Smooth muscle cell (in vitro differentiated cells): Measurements from ENCODE around the gene SASH1. TPM values are rescaled to one million over a fixed set of nuclear protein-coding genes. Genes with fewer than 3 reads are reported as not detected.
"Not testable (repeated sequence)": the region's sequence is repeated elsewhere in the genome, so short reads cannot be mapped to it uniquely, and the experiment has no call there.

Source experiments
- DNase-seq: peaks from one replicate; lab custom pipeline; 2025; ENCODE audit not compliant: unreplicated experiment; lab: John Stamatoyannopoulos, UW
- H2AFZ ChIP-seq: fragments of 200-600 bp; sonication (generic); 2 replicates; pipeline ENCODE4 v1.6.0; 2016; ENCODE audit warnings: antibody characterized with exemption, low read depth, mild to moderate bottlenecking
- H3F3A ChIP-seq: fragments of 200-600 bp; sonication (generic); 2 replicates; pipeline ENCODE4 v1.6.0; 2017; ENCODE audit warnings: antibody characterized with exemption, low read depth
- H3K27ac ChIP-seq: fragments of 200-600 bp; sonication (generic); 2 replicates; pipeline ENCODE4 v1.5.1; 2016; ENCODE audit warnings: low read depth, mild to moderate bottlenecking
- H3K27me3 ChIP-seq: fragments of 200-600 bp; sonication (generic); 2 replicates; pipeline ENCODE4 v1.6.1; 2016; ENCODE audit warnings: low read depth, mild to moderate bottlenecking
- H3K36me3 ChIP-seq: fragments of 200-600 bp; sonication (generic); 2 replicates; pipeline ENCODE4 v1.5.1; 2016; ENCODE audit warnings: low read depth
- H3K4me1 ChIP-seq: fragments of 200-600 bp; sonication (generic); 2 replicates; pipeline ENCODE4 v1.5.1; 2016; ENCODE audit warnings: low read depth
- H3K4me2 ChIP-seq: fragments of 200-600 bp; sonication (generic); 2 replicates; pipeline ENCODE4 v1.6.0; 2016; ENCODE audit warnings: mild to moderate bottlenecking
- H3K4me3 ChIP-seq: fragments of 200-600 bp; sonication (generic); 2 replicates; pipeline ENCODE4 v1.5.1; 2016; ENCODE audit warnings: mild to moderate bottlenecking
- H3K79me2 ChIP-seq: fragments of 200-600 bp; sonication (generic); 2 replicates; pipeline ENCODE4 v1.6.0; 2016; ENCODE audit warnings: low read depth, mild to moderate bottlenecking
- H3K9ac ChIP-seq: fragments of 200-600 bp; sonication (generic); 2 replicates; pipeline ENCODE4 v1.6.0; 2016; ENCODE audit warnings: low read depth
- H3K9me3 ChIP-seq: fragments of 200-600 bp; sonication (generic); replicated peaks from 2 replicates; pipeline ENCODE4 v1.5.1; 2016; ENCODE audit warnings: low read depth
- H4K20me1 ChIP-seq: fragments of 200-600 bp; sonication (generic); 2 replicates; pipeline ENCODE4 v1.6.0; 2016; ENCODE audit warnings: low read depth
- WGBS: methylation state at CpG from one replicate; pipeline ENCODE4 v1.1.7; 2016; ENCODE audit warnings: low lambda C conversion rate; 5-methylcytosine and 5-hydroxymethylcytosine counted together
- polyA plus RNA-seq: library from polyadenylated mRNA; unstranded; fragments of >200 nt; fragmentation: Nextera tagmentation; extraction: Ambion mirVana; gene quantifications from 2 replicates; pipeline ENCODE4 v1.2.1, GENCODE V29; 2016
- total RNA-seq: library from RNA; depleted of rRNA; stranded (reverse); fragments of >200 nt; gene quantifications from 2 replicates; pipeline ENCODE4 v1.2.3, GENCODE V29; 2014
- TF ChIP-seq, protein P1 (sequence below): fragments of 200-600 bp; sonication (generic); IDR thresholded peaks from 2 replicates; pipeline ENCODE4 v1.5.1; 2017; ENCODE audit warnings: borderline replicate concordance, mild to moderate bottlenecking, antibody characterized with exemption; ENCODE audit not compliant: insufficient read depth, poor library complexity, severe bottlenecking

SASH1 gene
- total and polyA plus RNA-seq, 2 experiments from 2014 or later = 12.7 to 16.2 TPM

DNA sequence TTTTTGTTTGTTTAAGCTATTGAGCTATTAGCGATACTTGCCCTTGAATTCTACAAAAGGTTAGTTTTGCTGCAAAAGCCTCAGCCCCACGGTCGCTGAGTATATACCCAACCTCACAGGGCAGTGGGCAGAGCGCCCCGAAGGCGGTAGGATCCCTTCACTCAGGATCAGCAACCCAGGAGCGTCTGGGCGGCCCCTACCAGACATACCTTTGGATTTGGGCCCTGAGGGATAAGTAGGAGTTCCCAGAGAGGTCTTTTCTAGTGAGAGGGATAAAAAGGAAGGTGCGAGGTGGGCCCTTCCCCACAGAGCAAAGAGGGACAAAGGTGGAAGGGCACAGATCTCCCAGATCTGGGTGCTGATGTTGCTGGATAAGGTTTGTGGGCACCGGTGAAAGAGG, 6.1 kb downstream of the SASH1 start:
- no peaks in the 10 kb centered on the region for H3F3A ChIP-seq
- no peaks in the 10 kb centered on the region for H3K9me3 ChIP-seq
- no peak overlapping the region for H2AFZ ChIP-seq
- WGBS = 76% methylated on average over 10 of the region's 10 CpGs
- no peak overlapping the region for H3K27ac ChIP-seq
- H3K36me3 ChIP-seq = no peaks in the 10 kb centered on the region
- no peak overlapping the region for H3K9ac ChIP-seq
- no peak overlapping the region for H3K4me2 ChIP-seq
- TF ChIP-seq, protein P1, sequence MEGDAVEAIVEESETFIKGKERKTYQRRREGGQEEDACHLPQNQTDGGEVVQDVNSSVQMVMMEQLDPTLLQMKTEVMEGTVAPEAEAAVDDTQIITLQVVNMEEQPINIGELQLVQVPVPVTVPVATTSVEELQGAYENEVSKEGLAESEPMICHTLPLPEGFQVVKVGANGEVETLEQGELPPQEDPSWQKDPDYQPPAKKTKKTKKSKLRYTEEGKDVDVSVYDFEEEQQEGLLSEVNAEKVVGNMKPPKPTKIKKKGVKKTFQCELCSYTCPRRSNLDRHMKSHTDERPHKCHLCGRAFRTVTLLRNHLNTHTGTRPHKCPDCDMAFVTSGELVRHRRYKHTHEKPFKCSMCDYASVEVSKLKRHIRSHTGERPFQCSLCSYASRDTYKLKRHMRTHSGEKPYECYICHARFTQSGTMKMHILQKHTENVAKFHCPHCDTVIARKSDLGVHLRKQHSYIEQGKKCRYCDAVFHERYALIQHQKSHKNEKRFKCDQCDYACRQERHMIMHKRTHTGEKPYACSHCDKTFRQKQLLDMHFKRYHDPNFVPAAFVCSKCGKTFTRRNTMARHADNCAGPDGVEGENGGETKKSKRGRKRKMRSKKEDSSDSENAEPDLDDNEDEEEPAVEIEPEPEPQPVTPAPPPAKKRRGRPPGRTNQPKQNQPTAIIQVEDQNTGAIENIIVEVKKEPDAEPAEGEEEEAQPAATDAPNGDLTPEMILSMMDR = no peak
- no peak overlapping the region for H3K4me3 ChIP-seq
- DNase-seq = no peak
- H4K20me1 ChIP-seq = peaks cover 36% of the 10 kb centered on the region
- no peaks in the 10 kb centered on the region for H3K27me3 ChIP-seq
- H3K4me1 ChIP-seq = peaks cover 28% of the 10 kb centered on the region
- H3K79me2 ChIP-seq = peaks cover 27% of the 10 kb centered on the region

DNA sequence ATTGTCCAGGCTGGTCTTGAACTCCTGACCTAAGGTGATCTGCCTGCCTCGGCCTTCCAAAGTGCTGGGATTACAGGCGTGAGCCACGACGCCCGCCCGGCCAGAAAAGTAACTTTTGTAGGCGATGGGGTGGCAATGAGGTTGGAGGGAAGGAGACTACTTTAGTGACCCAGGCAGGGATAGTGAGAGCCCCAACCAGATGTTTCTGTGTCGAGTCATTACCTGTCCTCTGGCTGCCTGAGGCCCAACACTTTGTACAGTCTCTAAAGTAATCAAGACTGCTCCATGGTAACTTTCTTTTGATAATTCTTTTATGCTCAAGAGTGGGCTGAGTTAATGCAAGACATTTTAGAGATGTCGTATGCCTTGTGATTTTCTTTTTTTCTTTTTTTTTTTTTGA, 6.8 kb downstream of the SASH1 start:
- H3K27ac ChIP-seq = no peak overlapping the region
- H3K9me3 ChIP-seq = no peaks in the 10 kb centered on the region
- H2AFZ ChIP-seq = no peak overlapping the region
- H3K4me3 ChIP-seq = no peak overlapping the region
- H3F3A ChIP-seq = no peaks in the 10 kb centered on the region
- no peak for DNase-seq
- WGBS = 84% methylated on average over 9 of the region's 9 CpGs
- H3K79me2 ChIP-seq = peaks cover 27% of the 10 kb centered on the region
- H3K36me3 ChIP-seq = no peaks in the 10 kb centered on the region
- no peak overlapping the region for H3K9ac ChIP-seq
- H3K4me1 ChIP-seq = peaks cover 21% of the 10 kb centered on the region
- H4K20me1 ChIP-seq = peaks cover 36% of the 10 kb centered on the region
- no peaks in the 10 kb centered on the region for H3K27me3 ChIP-seq
- TF ChIP-seq, protein P1 = no peak
- H3K4me2 ChIP-seq = no peak overlapping the region

DNA sequence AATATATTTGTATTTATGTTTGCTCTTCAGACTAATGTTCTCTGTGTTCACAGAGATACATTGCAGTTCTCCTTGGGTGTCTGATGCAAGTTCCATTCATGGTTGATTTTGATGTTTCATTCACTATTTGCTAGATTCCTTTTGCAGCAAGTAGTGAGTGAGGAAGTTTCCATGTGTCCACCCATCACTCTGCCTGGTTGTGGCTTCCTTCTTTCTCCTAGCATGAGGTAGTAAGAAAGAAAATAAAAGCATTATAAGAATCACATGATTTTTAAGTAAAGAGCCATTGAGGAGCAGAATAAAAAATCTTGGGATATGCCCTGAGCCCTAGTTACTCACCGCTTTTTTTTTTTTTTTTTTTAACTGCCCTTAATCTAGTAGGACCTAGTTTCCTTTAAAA, 8.7 kb downstream of the SASH1 start:
- no peak overlapping the region for H3K4me2 ChIP-seq
- TF ChIP-seq, protein P1 = no peak
- no peak overlapping the region for H3K9ac ChIP-seq
- no peak overlapping the region for H3K4me3 ChIP-seq
- peaks cover 29% of the 10 kb centered on the region for H4K20me1 ChIP-seq
- DNase-seq = no peak
- H3K9me3 ChIP-seq = no peaks in the 10 kb centered on the region
- 92% methylated on average over 1 of the region's 1 CpG for WGBS
- peaks cover 23% of the 10 kb centered on the region for H3K79me2 ChIP-seq
- no peaks in the 10 kb centered on the region for H3K36me3 ChIP-seq
- no peak overlapping the region for H3K27ac ChIP-seq
- no peaks in the 10 kb centered on the region for H3K27me3 ChIP-seq
- no peak overlapping the region for H2AFZ ChIP-seq
- H3K4me1 ChIP-seq = peaks cover 14% of the 10 kb centered on the region
- H3F3A ChIP-seq = no peaks in the 10 kb centered on the region

DNA sequence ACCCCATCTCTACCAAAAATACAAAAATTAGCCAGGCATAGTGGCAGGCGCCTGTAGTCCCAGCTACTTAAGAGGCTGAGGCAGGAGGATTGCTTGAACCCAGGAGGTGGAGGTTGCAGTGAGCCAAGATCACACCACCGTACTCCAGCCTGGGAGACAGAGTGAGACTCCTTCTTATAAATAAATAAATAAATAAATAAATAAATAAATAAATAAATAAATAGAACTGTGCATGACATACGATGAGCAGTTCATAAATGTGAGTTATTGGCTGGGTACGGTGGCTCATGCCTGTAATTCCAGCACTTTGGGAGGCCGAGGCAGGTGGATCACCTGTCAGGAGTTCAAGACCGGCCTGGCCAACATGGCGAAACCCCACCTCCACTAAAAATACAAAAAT, 9.8 kb downstream of the SASH1 start:
- not testable (repeated sequence) for H2AFZ ChIP-seq, H3K9me3 ChIP-seq, H3K4me1 ChIP-seq, H3K27ac ChIP-seq, H3K4me3 ChIP-seq, H3K4me2 ChIP-seq, DNase-seq, H3K9ac ChIP-seq, H3K27me3 ChIP-seq, H3F3A ChIP-seq, H3K36me3 ChIP-seq
- peaks cover 29% of the 10 kb centered on the region for H4K20me1 ChIP-seq
- H3K79me2 ChIP-seq = peaks cover 21% of the 10 kb centered on the region
- over 99% methylated on average over 7 of the region's 7 CpGs for WGBS
